GM12891 (cell line): ENCODE results near the gene BPIFB1.

ENCODE experiments used
- DNase-seq: peaks from one replicate; pipeline ENCODE4 v3.0.0; 2011; ENCODE audit warnings: low spot score; ENCODE audit not compliant: insufficient read length
- FAIRE-seq: peaks from 2 replicates; lab custom pipeline; 2011; peaks lifted over from hg19 to GRCh38; lab: Jason Lieb, UNC
- PAX5 ChIP-seq: IDR thresholded peaks from 2 replicates; pipeline ENCODE4 v1.6.1; 2011; ENCODE audit warnings: low read length, moderate library complexity, mild to moderate bottlenecking; ENCODE audit not compliant: insufficient read depth, severe bottlenecking
- POLR2A ChIP-seq: IDR thresholded peaks from 2 replicates; pipeline ENCODE4 v1.6.1; 2011; ENCODE audit warnings: low read depth, low read length, control low read depth
- POLR2AphosphoS5 ChIP-seq: IDR thresholded peaks from 2 replicates; pipeline ENCODE4 v1.6.1; 2011; ENCODE audit warnings: low read depth, low read length, control low read depth
- POU2F2 ChIP-seq: IDR thresholded peaks from 2 replicates; pipeline ENCODE4 v1.6.1; 2011; ENCODE audit warnings: low read depth, mild to moderate bottlenecking, control low read depth, low read length, moderate library complexity
- SPI1 ChIP-seq: IDR thresholded peaks from 2 replicates; pipeline ENCODE4 v1.6.1; 2011; ENCODE audit warnings: low read depth, low read length, control low read depth
- TAF1 ChIP-seq: IDR thresholded peaks from 2 replicates; pipeline ENCODE4 v1.6.1; 2011; ENCODE audit warnings: low read depth, low read length, control low read depth

The BPIFB1 gene

GRCh38 chr20:33296206-33296605 lies 13.2 kb downstream of the BPIFB1 start:
- TF ChIP-seq SPI1 (no peak), TAF1 (no peak), POLR2AphosphoS5 (no peak), POU2F2 (no peak), POLR2A (no peak), PAX5 (no peak)
- no peak for DNase-seq
- FAIRE-seq = no peak

- FAIRE-seq (no peak), DNase-seq (no peak)
- TF ChIP-seq POU2F2 = no peak
Observed at GRCh38 chr20:33298391-33298790, 15.4 kb downstream of the BPIFB1 start.

GRCh38 chr20:33299111-33299603 lies 16.1 kb downstream of the BPIFB1 start:
- no peak for TF ChIP-seq PAX5

GRCh38 chr20:33301192-33301930 lies 18.3 kb downstream of the BPIFB1 start:
- DNase-seq (no peak), FAIRE-seq (no peak)
- TF ChIP-seq SPI1 (no peak), POU2F2 (no peak), POLR2AphosphoS5 (no peak)

More at GRCh38 chr20:33299111-33299603, 16.1 kb downstream of the BPIFB1 start:
- FAIRE-seq (peak; percentile 88), DNase-seq (peak; percentile 71)

GRCh38 chr20:33303595-33303994 lies 20.6 kb downstream of the BPIFB1 start:
- FAIRE-seq (no peak), DNase-seq (no peak)
- TF ChIP-seq PAX5 (no peak), POU2F2 (no peak), POLR2AphosphoS5 (no peak), SPI1 (no peak), POLR2A (no peak), TAF1 (no peak)

GRCh38 chr20:33304046-33304445 lies 21.0 kb downstream of the BPIFB1 start:
- no peak for TF ChIP-seq SPI1
- no peak for TF ChIP-seq POLR2AphosphoS5
- TF ChIP-seq POLR2A = no peak
- no peak for TF ChIP-seq PAX5
- TF ChIP-seq TAF1 = no peak
- no peak for TF ChIP-seq POU2F2
- no peak for DNase-seq
- no peak for FAIRE-seq

GRCh38 chr20:33305589-33306057 lies 22.6 kb downstream of the BPIFB1 start:
- DNase-seq = no peak
- no peak for FAIRE-seq
- TF ChIP-seq POLR2AphosphoS5 (no peak), TAF1 (no peak), POLR2A (no peak), SPI1 (no peak), PAX5 (no peak), POU2F2 (no peak)

GRCh38 chr20:33306228-33306627 lies 23.2 kb downstream of the BPIFB1 start:
- no peak for TF ChIP-seq TAF1
- no peak for TF ChIP-seq POLR2A
- TF ChIP-seq POLR2AphosphoS5 = no peak
- TF ChIP-seq SPI1 = no peak
- no peak for TF ChIP-seq POU2F2
- no peak for TF ChIP-seq PAX5
- DNase-seq (no peak), FAIRE-seq (no peak)

- TF ChIP-seq SPI1 (no peak), POU2F2 (no peak), PAX5 (no peak), TAF1 (no peak), POLR2A (no peak), POLR2AphosphoS5 (no peak)
- no peak for DNase-seq
- no peak for FAIRE-seq
Observed at GRCh38 chr20:33306807-33307206, 23.8 kb downstream of the BPIFB1 start.

- DNase-seq = no peak
- FAIRE-seq = peak; percentile 84
- no peak for TF ChIP-seq TAF1
- TF ChIP-seq SPI1 = no peak
- no peak for TF ChIP-seq POLR2A
- no peak for TF ChIP-seq POLR2AphosphoS5
- no peak for TF ChIP-seq POU2F2
- no peak for TF ChIP-seq PAX5
Observed at GRCh38 chr20:33308668-33309067, 25.7 kb downstream of the BPIFB1 start.
